Mesenchymal stem cell (in vitro differentiated cells and primary cell): Measurements from ENCODE around the gene RBMS3.

Experiments
- DNase-seq: peaks from one replicate; pipeline ENCODE4 v3.0.0-alpha.2; 2013
- H2AFZ ChIP-seq: one replicate; pipeline ENCODE4 v1.6.1; 2013; ENCODE audit warnings: low read depth, mild to moderate bottlenecking, control low read depth, inconsistent platforms, low read length, moderate library complexity
- H2AK5ac ChIP-seq: 2 replicates; pipeline ENCODE4 v1.6.1; 2013; ENCODE audit warnings: low read length, moderate library complexity, mild to moderate bottlenecking, inconsistent platforms; ENCODE audit not compliant: severe bottlenecking
- H2BK120ac ChIP-seq: one replicate; pipeline ENCODE4 v1.6.1; 2013; ENCODE audit warnings: low read depth, mild to moderate bottlenecking, inconsistent platforms, low read length, moderate library complexity
- H2BK12ac ChIP-seq, 2 experiments: one replicate each; pipeline ENCODE4 v1.6.1; 2013; ENCODE audit warnings: inconsistent platforms in 2 of 2, low read length in 2 of 2, mild to moderate bottlenecking in 2 of 2, moderate library complexity in 2 of 2, control low read depth in 1 of 2
- H2BK15ac ChIP-seq: one replicate; pipeline ENCODE4 v1.6.1; 2013; ENCODE audit warnings: mild to moderate bottlenecking, low read depth, inconsistent platforms; ENCODE audit not compliant: poor library complexity, severe bottlenecking
- H2BK5ac ChIP-seq: 2 replicates; pipeline ENCODE4 v1.6.1; 2013; ENCODE audit warnings: low read depth, mild to moderate bottlenecking, low read length, control low read depth, inconsistent platforms; ENCODE audit not compliant: poor library complexity, severe bottlenecking
- H3K14ac ChIP-seq, 2 experiments: one replicate each; pipeline ENCODE4 v1.6.1; 2013; ENCODE audit warnings: inconsistent platforms in 2 of 2, low read length in 2 of 2, control low read depth in 1 of 2, mild to moderate bottlenecking in 1 of 2, moderate library complexity in 1 of 2
- H3K18ac ChIP-seq, 2 experiments: one replicate each; pipeline ENCODE4 v1.6.1; 2013; ENCODE audit warnings: inconsistent platforms in 2 of 2, low read length in 2 of 2, control low read depth in 1 of 2, low read depth in 1 of 2, mild to moderate bottlenecking in 1 of 2
- H3K23ac ChIP-seq, 2 experiments: one replicate each; pipeline ENCODE4 v1.6.1; 2013; ENCODE audit warnings: inconsistent platforms in 2 of 2, low read length in 2 of 2, mild to moderate bottlenecking in 2 of 2, moderate library complexity in 2 of 2, control low read depth in 1 of 2
- H3K27ac ChIP-seq: 2 replicates; pipeline ENCODE4 v1.5.1; 2013; ENCODE audit warnings: mild to moderate bottlenecking, moderate library complexity, low read length, control low read depth, inconsistent platforms; ENCODE audit not compliant: poor library complexity, severe bottlenecking
- H3K27me3 ChIP-seq, 2 experiments: 2 replicates each; pipeline versions ENCODE4 v1.6.1 to v1.7.0; 2013; ENCODE audit warnings: low read length in 2 of 2, mild to moderate bottlenecking in 2 of 2, moderate library complexity in 2 of 2, control low read depth in 1 of 2, inconsistent platforms in 1 of 2; ENCODE audit not compliant: control insufficient read depth in 1 of 2, insufficient read depth in 1 of 2
- H3K36me3 ChIP-seq, 2 experiments: 2 replicates each; pipeline versions ENCODE4 v1.6.1 to v1.7.0; 2013; ENCODE audit warnings: low read length in 2 of 2, control low read depth in 1 of 2, inconsistent platforms in 1 of 2, low read depth in 1 of 2, mild to moderate bottlenecking in 1 of 2; ENCODE audit not compliant: insufficient read depth in 2 of 2, control insufficient read depth in 1 of 2
- H3K4ac ChIP-seq, 2 experiments: one replicate each; pipeline ENCODE4 v1.6.1; 2013; ENCODE audit warnings: inconsistent platforms in 2 of 2, low read length in 2 of 2, mild to moderate bottlenecking in 2 of 2, moderate library complexity in 2 of 2, control low read depth in 1 of 2, low read depth in 1 of 2
- H3K4me1 ChIP-seq: 2 replicates; pipeline ENCODE4 v1.6.1; 2013; ENCODE audit warnings: low read depth, low read length, control low read depth; ENCODE audit not compliant: control insufficient read depth, insufficient read depth
- H3K4me2 ChIP-seq: 2 replicates; pipeline ENCODE4 v1.6.1; 2013; ENCODE audit warnings: low read length, mild to moderate bottlenecking, inconsistent platforms; ENCODE audit not compliant: poor library complexity, severe bottlenecking
- H3K4me3 ChIP-seq, 2 experiments: 2 replicates each; pipeline versions ENCODE4 v1.5.1 to v1.7.0; 2013; ENCODE audit warnings: low read length in 2 of 2, mild to moderate bottlenecking in 2 of 2, control low read depth in 1 of 2, low read depth in 1 of 2; ENCODE audit not compliant: insufficient read depth in 1 of 2
- H3K79me1 ChIP-seq: replicated peaks from 2 replicates; pipeline ENCODE4 v1.6.1; 2013; ENCODE audit warnings: mild to moderate bottlenecking, control low read depth, low read length, inconsistent platforms; ENCODE audit not compliant: poor library complexity, severe bottlenecking
- H3K9ac ChIP-seq: 2 replicates; pipeline ENCODE4 v1.7.0; 2013; ENCODE audit warnings: mild to moderate bottlenecking, low read length, moderate library complexity
- H3K9me3 ChIP-seq: 2 replicates; pipeline ENCODE4 v1.7.0; 2013; ENCODE audit warnings: mild to moderate bottlenecking, low read length; ENCODE audit not compliant: control insufficient read depth
- H4K8ac ChIP-seq: one replicate; pipeline ENCODE4 v1.6.1; 2013; ENCODE audit warnings: inconsistent platforms, mild to moderate bottlenecking, low read length, moderate library complexity
- H4K91ac ChIP-seq: one replicate; pipeline ENCODE4 v1.6.1; 2013; ENCODE audit warnings: mild to moderate bottlenecking, low read length, inconsistent platforms
- WGBS: methylation state at CpG from one replicate; pipeline ENCODE4 v1.1.7; 2013; ENCODE audit warnings: mixed read lengths; 5-methylcytosine and 5-hydroxymethylcytosine counted together

Gene RBMS3

DNA sequence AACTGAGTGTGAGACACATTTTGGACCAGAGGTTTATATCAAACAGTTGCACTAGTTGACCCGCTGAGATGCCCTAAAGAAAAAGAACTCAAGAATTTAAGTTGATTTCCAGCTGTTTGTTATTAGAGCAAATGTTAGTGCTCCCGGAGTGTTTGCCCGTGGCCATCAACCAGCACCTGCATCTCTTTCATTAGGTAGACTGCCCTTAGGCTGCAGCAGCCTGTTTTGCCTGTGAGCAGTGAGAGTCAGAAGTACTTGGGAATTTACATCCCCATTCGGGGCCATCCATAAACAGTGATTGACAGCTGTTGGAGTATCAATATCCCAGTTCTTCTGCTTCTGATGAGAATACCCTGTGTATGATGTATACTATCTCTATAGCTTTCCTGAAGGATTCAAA, 492.6 kb downstream of the RBMS3 start:
- Histone ChIP-seq H3K18ac (no peak overlapping the region), H3K4me1 (no peaks in the 10 kb centered on the region), H3K79me1 (peaks cover 6% of the 10 kb centered on the region), H3K27me3 (peaks cover 0 to 4% of the 10 kb centered on the region in 2 experiments), H3K4me3 (no peak overlapping the region), H3K14ac (no peak overlapping the region), H3K9ac (no peak overlapping the region), H4K91ac (no peak overlapping the region), H2BK12ac (no peak overlapping the region), H2AK5ac (no peak overlapping the region), H3K23ac (no peak overlapping the region), H4K8ac (no peak overlapping the region), H2AFZ (no peak overlapping the region), H3K4me2 (no peak overlapping the region), H3K36me3 (peaks cover 0 to 3% of the 10 kb centered on the region in 2 experiments), H2BK5ac (no peak overlapping the region), H3K9me3 (no peaks in the 10 kb centered on the region), H3K27ac (no peak overlapping the region), H2BK120ac (no peak overlapping the region), H3K4ac (no peak overlapping the region), H2BK15ac (no peak overlapping the region)
- 95% methylated on average over 4 of the region's 4 CpGs for WGBS
- DNase-seq, result no peak

DNA sequence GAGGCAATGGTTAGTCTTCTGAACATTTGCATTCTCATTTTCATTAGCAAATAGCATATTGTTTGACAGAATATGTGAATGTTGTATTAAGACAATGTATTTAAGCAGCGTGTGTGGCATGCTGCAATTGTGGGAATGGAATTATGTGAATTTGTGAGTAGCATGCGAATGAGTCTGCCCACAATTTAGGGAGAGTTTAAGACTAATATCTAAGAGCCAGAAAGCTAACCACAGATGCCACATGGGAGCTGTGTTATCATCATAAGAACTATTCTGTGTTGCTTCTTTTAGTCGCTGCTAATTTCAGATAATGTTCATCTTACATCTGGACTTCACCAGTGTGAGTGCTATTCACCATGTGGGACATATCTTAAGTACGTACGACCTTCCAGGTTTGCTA, 494.5 kb downstream of the RBMS3 start:
- Histone ChIP-seq H3K4me3 (no peak overlapping the region), H3K4me2 (no peak overlapping the region), H3K27me3 (peaks cover 0 to 4% of the 10 kb centered on the region in 2 experiments), H3K4me1 (no peaks in the 10 kb centered on the region), H4K8ac (no peak overlapping the region), H2BK5ac (no peak overlapping the region), H3K27ac (no peak overlapping the region), H3K18ac (no peak overlapping the region), H3K36me3 (no peaks in the 10 kb centered on the region), H2AK5ac (no peak overlapping the region), H2BK12ac (no peak overlapping the region), H3K9me3 (no peaks in the 10 kb centered on the region), H3K9ac (no peak overlapping the region), H2BK15ac (no peak overlapping the region), H3K79me1 (peaks cover 3% of the 10 kb centered on the region), H2AFZ (no peak overlapping the region), H2BK120ac (no peak overlapping the region), H3K14ac (no peak overlapping the region), H3K23ac (no peak overlapping the region), H3K4ac (no peak overlapping the region), H4K91ac (no peak overlapping the region)
- WGBS, result 90% methylated on average over 3 of the region's 5 CpGs
- no peak for DNase-seq

DNA sequence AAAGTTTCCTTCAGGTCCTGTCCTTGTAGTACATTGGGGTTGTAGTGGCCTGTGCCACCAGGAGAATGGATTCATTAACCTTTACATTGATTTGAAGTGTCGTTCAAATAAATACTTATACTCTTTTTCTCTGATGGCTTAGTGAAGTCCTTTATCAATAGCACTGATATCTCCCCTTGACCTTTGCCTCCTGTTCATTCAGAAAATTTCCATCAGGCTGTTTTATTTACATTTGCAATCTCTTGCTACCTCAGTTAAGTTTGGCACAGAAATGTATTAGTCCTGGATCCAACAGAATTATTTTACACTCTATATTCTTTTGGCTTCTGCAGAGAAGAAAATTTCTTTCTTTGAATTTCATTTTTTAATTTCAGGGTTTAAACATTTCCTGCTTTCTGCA, 497.0 kb downstream of the RBMS3 start:
- Histone ChIP-seq H3K27me3 (peaks cover 0 to 4% of the 10 kb centered on the region in 2 experiments), H3K4me1 (no peaks in the 10 kb centered on the region), H3K18ac (no peak overlapping the region), H2BK12ac (no peak overlapping the region), H2BK15ac (no peak overlapping the region), H3K27ac (no peak overlapping the region), H3K9ac (no peak overlapping the region), H2BK5ac (no peak overlapping the region), H3K4me2 (no peak overlapping the region), H3K36me3 (peaks cover 8 to 9% of the 10 kb centered on the region in 2 experiments), H4K91ac (no peak overlapping the region), H3K14ac (no peak overlapping the region), H3K4me3 (no peak overlapping the region), H3K23ac (no peak overlapping the region), H3K79me1 (peaks cover 3% of the 10 kb centered on the region), H2BK120ac (no peak overlapping the region), H2AFZ (no peak overlapping the region), H2AK5ac (no peak overlapping the region), H3K9me3 (peaks cover 12% of the 10 kb centered on the region), H3K4ac (no peak overlapping the region), H4K8ac (no peak overlapping the region)
- WGBS, result 100% methylated on average over 1 of the region's 1 CpG
- DNase-seq, result no peak

DNA sequence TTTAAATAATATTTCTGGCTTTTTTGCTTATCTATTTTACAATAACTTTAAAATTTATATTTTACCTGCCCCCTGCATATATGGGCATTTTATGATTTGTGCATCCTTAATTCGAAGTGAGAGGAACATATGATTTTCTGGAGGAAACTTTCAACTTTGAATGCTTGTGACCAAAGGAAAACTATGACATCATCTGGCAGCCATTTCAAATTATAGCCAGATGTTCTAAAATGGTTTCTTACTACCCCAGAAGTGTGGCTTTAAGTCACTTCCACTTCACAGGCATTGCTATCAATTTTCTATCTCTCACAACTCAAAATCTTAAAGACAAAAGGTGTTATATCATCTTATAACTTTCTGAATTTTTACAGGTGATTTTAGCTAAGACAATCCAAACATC, 508.8 kb downstream of the RBMS3 start:
- WGBS, result 100% methylated on average over 1 of the region's 1 CpG
- no peak for DNase-seq
- no peak overlapping the region for H2BK5ac ChIP-seq

More for the DNA sequence above, 508.8 kb downstream of the RBMS3 start:
- no peak overlapping the region for H4K91ac ChIP-seq
- no peak overlapping the region for H3K4me3 ChIP-seq
- H3K79me1 ChIP-seq, result peaks cover 5% of the 10 kb centered on the region
- H3K4me2 ChIP-seq, result no peak overlapping the region
- no peak overlapping the region for H3K9ac ChIP-seq
- H2BK12ac ChIP-seq, result no peak overlapping the region
- no peak overlapping the region for H2AFZ ChIP-seq
- H3K27ac ChIP-seq, result no peak overlapping the region
- H3K27me3 ChIP-seq, result no peaks in the 10 kb centered on the region
- H2BK120ac ChIP-seq, result no peak overlapping the region
- H3K36me3 ChIP-seq, result no peaks in the 10 kb centered on the region
- H3K14ac ChIP-seq, result no peak overlapping the region
- H3K4ac ChIP-seq, result no peak overlapping the region
- H2AK5ac ChIP-seq, result no peak overlapping the region
- H2BK15ac ChIP-seq, result no peak overlapping the region
- H3K18ac ChIP-seq, result no peak overlapping the region
- no peak overlapping the region for H3K23ac ChIP-seq
- H4K8ac ChIP-seq, result no peak overlapping the region
- no peaks in the 10 kb centered on the region for H3K9me3 ChIP-seq
- no peaks in the 10 kb centered on the region for H3K4me1 ChIP-seq
